Measurements from ENCODE around the gene PTGFR. TPM values are rescaled to one million over a fixed set of nuclear protein-coding genes. Genes with fewer than 3 reads are reported as not detected.

Gene PTGFR
- total RNA-seq, 1 donor from 2014 or later, result not detected

DNA sequence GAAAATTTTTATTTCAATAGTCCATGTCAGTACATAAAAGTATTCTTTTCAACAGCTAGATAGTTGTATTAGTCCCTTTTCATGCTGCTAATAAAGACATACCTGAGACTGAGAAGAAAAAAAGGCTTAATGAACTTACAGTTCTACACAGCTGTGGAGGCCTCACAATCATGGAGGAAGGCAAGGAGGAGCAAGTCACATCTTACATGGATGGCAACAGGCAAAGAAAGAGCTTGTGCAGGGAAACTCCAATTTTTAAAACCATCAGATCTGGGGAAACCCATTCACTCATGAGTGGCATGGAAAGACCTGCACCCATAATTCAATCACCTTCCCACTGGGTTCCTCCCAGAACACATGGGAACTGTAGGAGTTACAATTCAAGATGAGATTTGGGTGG lies 50.7 kb downstream of the PTGFR start:
- Mint-ChIP-seq H3K9me3 (ENCODE audit: low read depth) (peaks cover 4% of the 10 kb centered on the region), H3K4me3 (ENCODE audit: low read depth) (no peak overlapping the region), H3K4me1 (ENCODE audit: low read depth) (no peaks in the 10 kb centered on the region), H3K27me3 (no peaks in the 10 kb centered on the region), H3K27ac (no peak overlapping the region), H3K36me3 (ENCODE audit: insufficient read depth) (peaks cover 2% of the 10 kb centered on the region)
- DNase-seq (ENCODE audit: low spot score, unreplicated experiment), result no peak
- TF ChIP-seq, protein P1, sequence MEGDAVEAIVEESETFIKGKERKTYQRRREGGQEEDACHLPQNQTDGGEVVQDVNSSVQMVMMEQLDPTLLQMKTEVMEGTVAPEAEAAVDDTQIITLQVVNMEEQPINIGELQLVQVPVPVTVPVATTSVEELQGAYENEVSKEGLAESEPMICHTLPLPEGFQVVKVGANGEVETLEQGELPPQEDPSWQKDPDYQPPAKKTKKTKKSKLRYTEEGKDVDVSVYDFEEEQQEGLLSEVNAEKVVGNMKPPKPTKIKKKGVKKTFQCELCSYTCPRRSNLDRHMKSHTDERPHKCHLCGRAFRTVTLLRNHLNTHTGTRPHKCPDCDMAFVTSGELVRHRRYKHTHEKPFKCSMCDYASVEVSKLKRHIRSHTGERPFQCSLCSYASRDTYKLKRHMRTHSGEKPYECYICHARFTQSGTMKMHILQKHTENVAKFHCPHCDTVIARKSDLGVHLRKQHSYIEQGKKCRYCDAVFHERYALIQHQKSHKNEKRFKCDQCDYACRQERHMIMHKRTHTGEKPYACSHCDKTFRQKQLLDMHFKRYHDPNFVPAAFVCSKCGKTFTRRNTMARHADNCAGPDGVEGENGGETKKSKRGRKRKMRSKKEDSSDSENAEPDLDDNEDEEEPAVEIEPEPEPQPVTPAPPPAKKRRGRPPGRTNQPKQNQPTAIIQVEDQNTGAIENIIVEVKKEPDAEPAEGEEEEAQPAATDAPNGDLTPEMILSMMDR (IDR thresholded peaks at IDR 0.05; ENCODE audit: unreplicated experiment), result no peak

DNA sequence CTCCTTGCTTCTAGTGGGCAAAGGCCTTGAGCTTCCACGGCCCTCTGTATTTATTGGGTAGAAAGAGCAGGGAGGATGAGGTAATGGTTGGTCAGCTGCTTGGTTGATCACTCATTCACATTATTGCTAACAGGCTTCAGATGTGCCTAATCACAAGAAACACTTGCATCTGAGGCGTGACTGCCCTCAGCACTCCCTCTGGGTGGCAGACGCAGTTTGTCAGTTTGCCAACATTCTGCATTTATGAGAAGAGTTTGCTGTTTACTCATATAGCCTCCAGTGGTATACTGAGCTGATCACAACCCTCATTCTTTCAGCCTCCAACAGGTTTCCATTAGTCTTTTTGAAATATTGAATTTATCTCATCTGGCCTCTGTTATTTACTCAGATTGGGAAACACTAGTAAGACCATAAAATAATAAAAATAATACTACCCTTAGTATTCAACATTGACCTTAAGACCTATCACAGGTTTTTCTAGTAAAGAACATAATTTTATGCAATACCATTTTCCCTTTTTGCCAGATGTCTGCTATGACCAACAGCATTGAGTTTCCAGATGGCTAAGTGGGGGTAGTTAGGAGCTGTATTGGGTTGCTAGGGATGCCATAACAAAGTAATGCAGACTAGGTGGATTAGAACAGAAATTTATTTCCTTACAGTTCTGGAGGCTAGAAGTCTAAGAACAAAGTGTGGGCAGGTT lies 53.3 kb downstream of the PTGFR start:
- TF ChIP-seq, protein P1 (IDR thresholded peaks at IDR 0.05; ENCODE audit: unreplicated experiment), result no peak
- Mint-ChIP-seq H3K36me3 (ENCODE audit: insufficient read depth) (peaks cover 2% of the 10 kb centered on the region), H3K4me1 (ENCODE audit: low read depth) (no peaks in the 10 kb centered on the region), H3K4me3 (ENCODE audit: low read depth) (no peak overlapping the region), H3K27ac (no peak overlapping the region), H3K27me3 (no peaks in the 10 kb centered on the region), H3K9me3 (ENCODE audit: low read depth) (peaks cover 4% of the 10 kb centered on the region)
- DNase-seq (ENCODE audit: low spot score, unreplicated experiment), result no peak

DNA sequence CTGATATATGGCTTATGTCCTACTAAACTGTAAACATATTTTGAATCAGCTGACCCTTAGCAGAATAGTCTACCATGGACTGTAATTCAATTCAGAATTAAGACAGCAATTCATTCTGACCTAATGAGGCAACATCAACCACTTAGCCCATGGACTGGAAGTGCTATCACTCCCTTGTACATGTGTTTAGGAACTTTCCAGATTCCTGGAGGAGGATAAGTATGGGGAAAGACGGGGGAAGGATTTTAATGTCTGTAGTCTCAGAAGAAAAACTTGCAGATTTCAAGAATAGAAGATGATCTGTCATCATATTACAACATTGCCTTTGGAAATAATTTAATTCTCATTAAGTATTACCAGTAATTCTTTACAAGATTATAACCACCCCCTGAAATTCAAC lies 56.3 kb downstream of the PTGFR start:
- TF ChIP-seq, protein P1 (IDR thresholded peaks at IDR 0.05; ENCODE audit: unreplicated experiment), result no peak
- Mint-ChIP-seq H3K9me3 (ENCODE audit: low read depth) (peaks cover 13% of the 10 kb centered on the region), H3K27me3 (no peaks in the 10 kb centered on the region)

DNA sequence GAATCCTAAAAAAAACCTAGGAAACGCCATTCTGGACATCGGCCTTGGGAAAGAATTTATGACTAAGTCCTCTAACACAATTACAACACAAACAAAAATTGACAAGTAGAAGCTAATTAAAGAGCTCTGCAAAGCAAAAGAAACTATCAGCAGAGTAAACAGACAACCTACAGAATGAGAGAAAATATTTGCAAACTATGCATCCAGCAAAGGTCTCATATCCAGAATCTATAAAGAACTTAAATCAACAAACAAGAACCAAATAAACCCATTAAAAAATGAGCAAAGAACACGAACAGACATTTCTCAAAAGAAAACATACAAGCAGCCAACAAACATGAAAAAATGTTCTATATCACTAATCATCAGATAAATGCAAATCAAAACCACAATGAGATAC lies 58.6 kb downstream of the PTGFR start:
- Mint-ChIP-seq H3K9me3 (ENCODE audit: low read depth) (peaks cover 18% of the 10 kb centered on the region), H3K36me3 (ENCODE audit: insufficient read depth) (no peaks in the 10 kb centered on the region), H3K27ac (no peak overlapping the region), H3K4me1 (ENCODE audit: low read depth) (no peaks in the 10 kb centered on the region), H3K4me3 (ENCODE audit: low read depth) (no peak overlapping the region), H3K27me3 (no peaks in the 10 kb centered on the region)
- no peak for DNase-seq (ENCODE audit: low spot score, unreplicated experiment)
- TF ChIP-seq, protein P1 (IDR thresholded peaks at IDR 0.05; ENCODE audit: unreplicated experiment), result no peak

More for the DNA sequence above, 56.3 kb downstream of the PTGFR start:
- Mint-ChIP-seq H3K4me1 (ENCODE audit: low read depth) (no peaks in the 10 kb centered on the region), H3K27ac (no peak overlapping the region), H3K36me3 (ENCODE audit: insufficient read depth) (no peaks in the 10 kb centered on the region), H3K4me3 (ENCODE audit: low read depth) (no peak overlapping the region)
- no peak for DNase-seq (ENCODE audit: low spot score, unreplicated experiment)

DNA sequence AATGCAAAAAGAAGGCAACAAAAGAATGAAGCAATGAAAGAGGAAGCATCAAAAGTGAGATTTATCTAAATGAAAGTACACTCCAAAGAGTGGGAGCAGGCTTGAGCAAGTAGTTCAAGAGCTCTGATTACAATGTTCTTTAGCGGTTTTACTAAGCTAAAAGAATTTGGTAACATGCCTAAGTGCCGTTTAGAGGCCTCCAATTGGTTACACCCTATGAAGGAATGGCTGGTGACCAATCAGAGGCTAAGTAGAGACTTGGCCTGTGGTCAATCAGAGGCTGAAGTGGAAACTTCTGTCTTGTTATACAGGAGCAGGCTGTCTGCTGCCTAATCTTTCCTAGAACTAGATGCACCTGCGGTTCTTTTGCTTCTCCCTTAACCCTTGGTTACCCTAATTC lies 59.1 kb downstream of the PTGFR start:
- Mint-ChIP-seq H3K4me3 (ENCODE audit: low read depth) (no peak overlapping the region), H3K4me1 (ENCODE audit: low read depth) (no peaks in the 10 kb centered on the region), H3K27me3 (no peaks in the 10 kb centered on the region), H3K27ac (no peak overlapping the region), H3K36me3 (ENCODE audit: insufficient read depth) (no peaks in the 10 kb centered on the region), H3K9me3 (ENCODE audit: low read depth) (peaks cover 23% of the 10 kb centered on the region)
- no peak for DNase-seq (ENCODE audit: low spot score, unreplicated experiment)
- TF ChIP-seq, protein P1 (IDR thresholded peaks at IDR 0.05; ENCODE audit: unreplicated experiment), result no peak

All from progenitor cell of endocrine pancreas (in vitro differentiated cells).